ENCODE data around the gene CNOT2.
A peak's percentile ranks its signal among the peaks of the same experiment; 100 is the strongest.
"Not testable (repeated sequence)": the region's sequence is repeated elsewhere in the genome, so short reads cannot be mapped to it uniquely, and the experiment has no call there.

CNOT2 gene

DNA sequence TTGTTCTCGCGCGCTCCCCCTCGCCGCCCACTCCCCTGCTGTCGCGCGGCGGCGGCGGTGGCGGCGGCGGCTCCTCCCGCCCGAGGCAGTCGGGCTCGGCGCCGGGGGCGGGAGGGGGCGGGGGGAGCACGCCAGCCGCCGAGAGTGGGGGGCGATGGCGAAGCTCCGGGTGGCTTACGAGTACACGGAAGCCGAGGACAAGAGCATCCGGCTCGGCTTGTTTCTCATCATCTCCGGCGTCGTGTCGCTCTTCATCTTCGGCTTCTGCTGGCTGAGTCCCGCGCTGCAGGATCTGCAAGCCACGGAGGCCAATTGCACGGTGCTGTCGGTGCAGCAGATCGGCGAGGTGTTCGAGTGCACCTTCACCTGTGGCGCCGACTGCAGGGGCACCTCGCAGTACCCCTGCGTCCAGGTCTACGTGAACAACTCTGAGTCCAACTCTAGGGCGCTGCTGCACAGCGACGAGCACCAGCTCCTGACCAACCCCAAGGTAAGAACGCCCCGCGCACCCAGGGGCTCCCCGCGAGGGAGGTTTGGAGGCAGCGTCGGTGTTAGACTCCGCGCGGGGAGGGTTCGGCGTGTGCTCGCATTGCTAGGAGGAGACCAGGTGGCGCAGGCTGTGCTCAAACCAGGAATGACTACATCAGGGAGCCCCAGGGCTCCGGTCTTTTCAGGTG lies 123.5 kb downstream of the CNOT2 start:
- peak; percentile 64 for DNase-seq

DNA sequence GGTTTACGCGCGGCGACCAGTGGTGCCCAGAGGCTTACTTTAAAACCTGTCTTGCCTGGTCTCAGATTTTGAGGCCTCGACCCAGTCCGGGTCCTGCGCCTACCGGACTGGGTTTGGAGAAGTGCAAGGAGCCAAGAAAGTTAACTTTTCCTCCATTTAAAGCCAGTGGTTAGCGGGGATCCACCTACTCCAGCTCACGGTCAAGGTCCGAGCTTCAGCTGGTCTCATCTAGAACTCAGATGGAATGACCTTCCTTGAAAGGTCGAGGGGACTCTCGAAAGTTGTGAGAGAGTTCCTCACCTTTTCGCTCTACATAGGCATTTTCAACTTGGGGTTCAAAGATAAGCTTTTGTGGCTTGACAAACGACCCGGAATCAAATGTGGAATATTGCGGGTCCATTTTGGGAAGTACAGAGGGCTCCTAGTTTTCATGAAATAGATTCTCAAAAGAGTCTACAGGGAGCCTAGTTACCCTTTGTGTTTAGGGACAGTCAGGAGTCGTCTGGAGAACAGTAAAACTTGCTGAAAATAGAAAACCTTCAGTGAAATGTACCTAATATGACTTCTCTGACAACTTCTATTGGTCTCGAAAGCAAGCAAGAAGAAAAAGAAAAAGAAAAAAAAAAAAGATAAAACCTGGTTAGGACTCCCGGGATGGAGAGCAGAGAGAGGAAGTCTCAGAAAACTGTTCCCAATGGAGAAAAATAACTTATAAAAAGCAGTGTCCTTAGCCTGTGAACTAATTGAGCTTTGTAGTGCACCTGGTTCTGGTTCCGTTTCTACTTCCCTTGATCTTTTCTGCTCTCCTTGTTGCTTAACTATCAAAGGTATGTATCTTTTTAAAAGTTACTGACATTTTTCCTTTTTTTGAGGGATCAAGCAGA lies 124.3 kb downstream of the CNOT2 start:
- no peak for DNase-seq

DNA sequence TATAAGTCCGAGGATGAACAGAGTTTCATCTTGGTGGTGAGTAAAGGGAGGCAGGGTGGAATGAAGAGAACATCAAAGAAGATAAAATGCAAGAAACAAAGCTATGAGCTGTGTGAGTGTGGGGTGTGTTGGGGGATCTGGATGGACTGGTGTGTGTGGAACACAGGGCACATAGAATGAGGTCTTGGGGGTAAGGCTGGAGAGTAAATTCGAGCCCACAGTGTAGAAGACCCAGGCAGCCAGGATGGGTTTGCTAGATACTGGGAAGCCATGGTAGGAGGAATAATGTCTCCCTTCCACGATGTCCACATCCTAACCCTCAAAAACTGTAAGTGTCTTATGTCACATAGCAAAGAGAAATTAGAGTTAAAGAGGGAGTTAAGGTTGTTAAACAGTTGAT lies 129.6 kb downstream of the CNOT2 start:
- DNase-seq, result no peak

DNA sequence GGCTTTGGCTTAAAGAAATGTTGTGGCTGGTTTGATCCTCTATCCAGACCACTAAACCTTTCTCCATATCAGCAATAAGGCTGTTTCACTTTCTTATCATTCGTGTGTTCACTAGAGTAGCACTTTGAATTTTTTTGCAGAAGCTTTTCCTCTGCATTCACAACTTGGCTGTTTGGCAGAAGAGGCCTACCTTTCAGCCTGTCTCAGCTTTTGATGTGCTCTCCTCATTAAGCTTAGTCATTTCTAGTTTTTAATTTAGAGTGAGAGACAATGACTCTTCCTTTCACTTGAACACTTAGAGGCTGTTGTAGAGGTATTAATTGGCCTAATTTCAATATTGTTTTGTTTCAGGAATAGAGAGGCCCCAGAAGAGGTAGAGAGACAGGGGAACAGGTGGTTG lies 136.6 kb downstream of the CNOT2 start:
- DNase-seq, result no peak

- DNase-seq, result no peak
These were observed 140.3 kb downstream of the CNOT2 start for GRCh38 chr12:70383484-70383883.

DNA sequence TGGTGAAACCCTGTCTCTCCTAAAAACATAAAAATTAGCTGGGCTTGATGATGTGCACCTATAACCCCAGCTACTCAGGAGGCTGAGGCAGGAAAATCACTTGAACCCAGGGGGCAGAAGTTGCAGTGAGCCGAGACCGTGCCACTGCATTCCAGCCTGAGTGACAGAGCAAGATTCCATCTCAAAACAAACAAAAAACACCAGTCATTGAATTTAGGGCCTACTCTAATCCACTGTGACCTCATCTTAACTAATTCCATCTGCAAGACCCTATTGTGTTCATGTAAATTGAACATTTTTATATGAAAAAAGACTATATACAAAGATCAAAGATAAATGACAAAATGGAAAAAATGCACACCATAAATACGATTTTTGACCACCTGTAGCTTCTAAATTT lies 140.7 kb downstream of the CNOT2 start:
- no peak for DNase-seq

DNA sequence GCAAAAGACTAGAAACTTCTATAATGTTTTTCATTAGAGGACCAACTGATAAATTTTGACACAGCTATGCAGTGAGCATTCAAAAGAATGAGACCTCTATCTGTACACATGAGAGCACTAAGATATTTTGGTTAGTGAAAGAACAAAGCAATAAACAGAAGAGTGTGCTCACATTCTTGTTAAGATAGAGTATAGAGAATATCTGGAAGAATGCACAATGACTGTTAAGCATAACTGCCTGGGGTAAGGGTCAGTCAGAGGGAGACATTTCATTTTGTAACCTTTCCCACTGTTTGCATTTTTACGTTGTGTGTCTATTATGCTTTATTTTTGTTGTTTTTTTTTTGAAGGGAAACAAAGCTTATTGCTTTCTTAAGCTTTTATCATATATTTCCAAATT lies 143.5 kb downstream of the CNOT2 start:
- DNase-seq, result no peak

DNA sequence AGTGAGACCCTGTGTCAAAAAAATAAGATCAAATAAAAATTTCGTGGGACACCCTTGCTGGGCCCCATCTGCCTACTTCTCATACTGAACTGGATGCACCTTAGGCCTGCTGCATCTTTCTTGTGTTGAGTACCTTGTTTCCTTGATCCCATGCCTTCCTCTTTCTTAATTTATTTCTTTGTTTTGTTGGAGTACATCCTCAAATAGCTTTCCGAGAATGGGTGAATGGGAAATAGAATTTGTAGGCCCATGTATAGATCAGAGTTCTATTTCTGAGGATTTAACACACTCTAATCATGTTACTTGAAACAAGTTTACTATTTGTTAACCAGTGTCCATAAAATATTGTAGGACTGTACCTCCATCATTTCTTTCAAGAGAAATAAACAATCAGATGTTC lies 146.4 kb downstream of the CNOT2 start:
- no peak for DNase-seq

GRCh38 chr12:70392631-70393030 lies 149.4 kb downstream of the CNOT2 start:
- DNase-seq, result not testable (repeated sequence)

GRCh38 chr12:70393787-70394499 lies 150.7 kb downstream of the CNOT2 start:
- DNase-seq, result no peak

DNA sequence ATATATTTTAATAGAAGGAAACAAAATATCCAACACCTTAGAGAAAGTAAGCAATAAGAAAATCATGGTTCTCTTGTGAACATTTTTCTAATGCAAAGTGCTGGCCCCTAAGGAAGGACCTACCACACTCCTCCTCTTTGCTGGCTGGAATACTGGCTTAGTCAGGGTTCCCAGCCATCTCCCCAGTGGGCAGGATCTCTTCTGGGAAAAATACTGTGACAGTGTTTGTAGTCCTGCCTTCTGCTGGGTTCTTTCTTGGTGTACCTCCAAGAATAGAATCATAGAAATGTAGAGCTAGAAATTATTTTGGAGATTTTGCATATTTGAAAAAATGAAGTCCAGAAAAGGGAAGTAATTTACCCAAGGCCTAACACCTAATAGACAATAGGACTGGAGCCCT lies 154.8 kb downstream of the CNOT2 start:
- DNase-seq, result no peak

- DNase-seq, result no peak
These were observed 155.6 kb downstream of the CNOT2 start for GRCh38 chr12:70398862-70399261.

GRCh38 chr12:70399311-70399710 lies 156.1 kb downstream of the CNOT2 start:
- no peak for DNase-seq

- DNase-seq, result no peak
These were observed 156.9 kb downstream of the CNOT2 start for GRCh38 chr12:70400124-70400523.

DNA sequence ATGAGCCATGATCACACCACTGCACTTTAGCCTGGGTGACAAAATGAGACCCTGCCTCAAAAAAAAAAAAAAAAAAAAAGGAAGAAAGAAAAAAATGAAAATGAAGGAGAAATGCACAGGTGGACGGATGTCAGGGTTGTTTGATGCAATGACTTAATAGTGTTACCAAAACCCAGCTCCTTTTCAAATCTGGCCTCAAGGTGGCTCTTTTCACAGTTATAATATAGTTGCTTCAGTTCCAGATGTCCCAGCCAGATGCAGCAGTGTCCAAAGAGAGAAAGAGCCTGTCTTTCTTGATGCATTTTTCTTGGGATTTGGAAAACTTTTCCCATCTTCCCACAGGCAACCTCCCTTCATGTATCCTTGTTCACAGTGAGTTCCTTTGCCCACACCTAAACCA lies 159.4 kb downstream of the CNOT2 start:
- DNase-seq, result no peak

DNA sequence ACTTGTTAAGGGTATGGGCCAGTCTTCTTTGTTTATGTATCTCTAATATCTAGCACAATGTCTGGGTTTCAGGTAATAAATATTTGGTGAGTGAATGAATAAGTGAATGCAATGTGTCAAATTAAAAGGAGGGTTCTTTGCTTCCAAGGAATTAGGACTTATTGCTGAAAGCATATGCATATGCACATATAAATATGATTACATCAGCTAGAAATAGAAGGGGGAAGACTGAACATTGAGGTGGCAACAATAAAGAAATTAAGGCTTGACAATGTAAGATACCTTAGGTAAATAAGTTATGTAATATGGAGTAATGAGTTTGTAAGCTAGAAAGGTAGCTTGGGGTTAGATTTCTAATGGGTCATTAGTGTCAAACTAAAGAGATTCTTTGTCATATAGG lies 160.6 kb downstream of the CNOT2 start:
- DNase-seq, result no peak

All from stimulated activated CD4-positive, alpha-beta T cell treated with anti-CD3 and anti-CD28 coated beads, Interleukin-15, amount 100 ng/mL, for 24 hours (primary cell).